Kidney (tissue), 14 donors: ENCODE data around the gene EWSR1. TPM values are rescaled to one million over a fixed set of nuclear protein-coding genes. Genes with fewer than 3 reads are reported as not detected.
A peak's percentile ranks its signal among the peaks of the same experiment; 100 is the strongest.

Source experiments
- DNase-seq, 5 donors: peaks; one replicate each; pipeline ENCODE4 v3.0.0-alpha.2; 2013 to 2020
- FAIRE-seq: peaks from 2 replicates; lab custom pipeline; 2012; peaks lifted over from hg19 to GRCh38; lab: Jason Lieb, UNC
- H3K27ac ChIP-seq, 2 donors: one replicate each; pipeline ENCODE4 v1.7.0; 2013; ENCODE audit warnings: low read depth in 2 of 2, low read length in 2 of 2, inconsistent platforms in 1 of 2
- H3K27me3 ChIP-seq: one replicate; pipeline ENCODE4 v1.7.1; 2013; ENCODE audit warnings: low read length, inconsistent platforms; ENCODE audit not compliant: control insufficient read depth, insufficient read depth
- H3K36me3 ChIP-seq, 3 donors: one replicate each; pipeline versions ENCODE4 v1.7.0 to v1.7.1; 2013; ENCODE audit warnings: low read length in 3 of 3, control low read depth in 1 of 3, inconsistent platforms in 1 of 3; ENCODE audit not compliant: insufficient read depth in 3 of 3, control insufficient read depth in 2 of 3
- H3K4me1 ChIP-seq, 3 donors: one replicate each; pipeline versions ENCODE4 v1.7.0 to v1.7.1; 2013; ENCODE audit warnings: low read length in 3 of 3, inconsistent platforms in 1 of 3, low read depth in 1 of 3; ENCODE audit not compliant: control insufficient read depth in 2 of 3, insufficient read depth in 2 of 3
- H3K4me3 ChIP-seq, 3 donors: one replicate each; pipeline versions ENCODE4 v1.7.0 to v1.8.1; 2013; ENCODE audit warnings: low read length in 3 of 3, control low read depth in 1 of 3, inconsistent platforms in 1 of 3
- H3K9ac ChIP-seq, 3 donors: one replicate each; pipeline versions ENCODE4 v1.7.0 to v1.7.1; 2013; ENCODE audit warnings: low read length in 3 of 3, control low read depth in 1 of 3, inconsistent platforms in 1 of 3
- H3K9me3 ChIP-seq, 3 donors: one replicate each; pipeline versions ENCODE4 v1.7.0 to v1.7.1; 2013; ENCODE audit warnings: low read length in 3 of 3, control low read depth in 1 of 3, inconsistent platforms in 1 of 3; ENCODE audit not compliant: control insufficient read depth in 2 of 3, insufficient read depth in 1 of 3
- CTCF ChIP-seq: IDR thresholded peaks from 3 replicates; pipeline ENCODE4 v1.5.1; 2012; ENCODE audit warnings: mild to moderate bottlenecking, moderate library complexity, borderline replicate concordance; ENCODE audit not compliant: insufficient read depth; ENCODE audit errors: extremely low read depth
- intact Hi-C: fragments of 100-400 bp; cut with DNase I; formaldehyde crosslinking; loops from one replicate; pipeline ENCODE4 v1.11.1; 2022
- polyA plus RNA-seq: library from polyadenylated mRNA; stranded (reverse); fragments of 350-450 nt; fragmentation: Illumina TruSeq; extraction: RNeasy Lipid Tissue Mini Kit (QIAGEN cat#74804); gene quantifications from one replicate; pipeline ENCODE4 v1.2.3, GENCODE V29; 2014; ENCODE audit warnings: low read depth, low replicate concordance; ENCODE audit not compliant: insufficient read depth
- total RNA-seq: library from RNA; stranded (reverse); fragmentation: NEBNext Ultra II Directional; extraction: Animal tissue kit (Norgen Biotek cat#: 25700); gene quantifications from one replicate; pipeline ENCODE4 v1.2.1, GENCODE V29; 2021
- donor health status: control.
- donor health status: control.
- donor health status: control.
- donor health status: control.
- donor health status: control.
- donor health status: DM: yes; HTN: yes; CAD: no.
- donor health status: Normal renal cell carcinoma (clear cell type).

The EWSR1 gene
- total and polyA plus RNA-seq, 2 donors from 2014 or later, result 124 to 214 TPM

DNA sequence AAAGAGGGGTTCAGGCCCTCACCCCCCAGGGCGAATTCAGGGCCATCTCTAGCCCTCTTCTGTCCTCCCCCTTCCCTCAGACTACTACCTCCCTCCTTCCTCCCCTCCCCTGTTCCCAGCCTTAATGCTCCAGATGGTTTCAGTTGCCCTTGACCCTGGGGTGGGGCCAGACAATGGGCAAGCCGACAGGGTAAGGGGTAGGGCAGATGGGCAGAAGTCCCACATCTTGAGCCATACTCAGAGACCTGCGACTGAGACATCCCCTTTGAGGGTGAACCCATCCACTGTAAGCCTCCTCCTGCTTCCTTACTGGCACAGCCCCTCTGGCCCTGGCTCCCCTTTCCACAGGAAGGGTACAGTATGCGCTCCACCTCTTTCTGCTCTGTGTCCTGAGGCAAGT lies 2.1 kb upstream of the EWSR1 start:
- Histone ChIP-seq H3K4me1 (peaks cover 0 to 22% (median 6%) of the 10 kb centered on the region in 3 donors), H3K27me3 (no peaks in the 10 kb centered on the region), H3K27ac (no peak overlapping the region), H3K9me3 (no peaks in the 10 kb centered on the region), H3K9ac (peak overlapping the region in 1 of 3 donors; percentile 37), H3K4me3 (no peak overlapping the region), H3K36me3 (peaks cover 0 to 9% (median 3%) of the 10 kb centered on the region in 3 donors)
- no peak for TF ChIP-seq CTCF
- FAIRE-seq (no peak), DNase-seq (peak in 1 of 5 donors; percentile 38)
- intact Hi-C loops, result no loop called here

DNA sequence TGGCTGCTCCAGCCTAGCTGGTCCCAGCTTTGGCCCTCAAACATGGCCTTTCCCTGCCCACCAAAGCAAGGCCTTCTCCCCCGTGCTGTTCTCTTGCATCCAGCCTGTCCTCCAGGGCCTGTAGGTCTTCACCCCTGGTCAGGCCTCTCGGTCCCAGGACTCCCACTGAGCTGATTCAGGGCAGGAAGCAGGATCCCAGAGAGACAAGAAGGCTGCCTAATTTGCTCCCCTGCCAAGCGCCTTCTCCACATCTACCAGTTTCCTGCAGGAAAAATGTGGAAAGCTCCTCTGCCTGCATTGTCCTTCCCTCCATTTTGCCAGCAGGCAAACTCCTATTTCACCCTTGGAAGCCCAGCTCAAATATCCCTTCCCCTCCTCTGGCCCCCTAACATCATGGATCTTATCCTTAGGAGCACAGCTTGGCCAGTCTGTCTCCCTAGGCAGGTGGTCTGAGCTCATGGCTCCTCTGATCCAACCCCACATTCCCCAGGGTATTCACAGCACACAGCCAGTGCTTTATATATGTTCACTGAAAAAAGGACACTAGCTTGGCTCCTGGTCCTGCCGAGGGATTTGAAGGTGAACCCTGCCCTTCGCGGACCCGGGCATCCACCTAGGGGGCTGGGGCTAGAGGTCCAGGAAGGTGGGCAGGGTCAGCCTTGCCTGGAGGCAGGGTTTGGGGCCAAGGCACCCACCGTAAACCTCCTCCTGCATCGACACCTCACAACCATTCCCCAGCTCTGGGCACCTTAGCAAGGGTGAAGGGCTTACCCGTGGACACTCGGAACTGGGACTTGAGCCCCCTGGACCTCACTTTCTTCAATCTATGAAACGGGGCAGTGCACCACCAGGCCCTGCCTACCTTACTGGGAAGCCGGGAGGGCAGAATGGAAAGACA lies 1.3 kb upstream of the EWSR1 start:
- H3K4me3 ChIP-seq, result peak overlapping the region; percentile 81 to 92 (median 84)
- FAIRE-seq, result no peak
- no peaks in the 10 kb centered on the region for H3K9me3 ChIP-seq
- TF ChIP-seq CTCF, result no peak
- peaks cover 0 to 25% (median 9%) of the 10 kb centered on the region in 3 donors for H3K4me1 ChIP-seq
- H3K9ac ChIP-seq, result peak overlapping the region; percentile 81 to 96 (median 88)
- H3K27ac ChIP-seq, result peak overlapping the region; percentile 99 to 100
- peak in 1 of 5 donors; percentile 66 for DNase-seq
- no peaks in the 10 kb centered on the region for H3K27me3 ChIP-seq
- peaks cover 0 to 9% (median 3%) of the 10 kb centered on the region in 3 donors for H3K36me3 ChIP-seq
- intact Hi-C loops, result no loop called here

GRCh38 chr22:29267462-29267857 lies 608 bp upstream of the EWSR1 start:
- Histone ChIP-seq H3K36me3 (peaks cover 0 to 11% (median 5%) of the 10 kb centered on the region in 3 donors), H3K4me1 (peaks cover 0 to 25% (median 10%) of the 10 kb centered on the region in 3 donors), H3K27me3 (no peaks in the 10 kb centered on the region), H3K9ac (peak overlapping the region; percentile 81 to 96 (median 88)), H3K9me3 (no peaks in the 10 kb centered on the region), H3K27ac (peak overlapping the region; percentile 99 to 100), H3K4me3 (peak overlapping the region; percentile 81 to 92 (median 92))
- no peak for TF ChIP-seq CTCF
- intact Hi-C loops, result no loop called here
- FAIRE-seq, result no peak
- DNase-seq, result no peak
